Rectal smooth muscle tissue (tissue), 1 donor: ENCODE data around the gene CDH5.

ENCODE experiments used
- H3K27ac ChIP-seq: one replicate; pipeline ENCODE4 v1.7.0; 2013; ENCODE audit warnings: low read depth, low read length, inconsistent platforms
- H3K27me3 ChIP-seq: one replicate; pipeline ENCODE4 v1.7.0; 2013; ENCODE audit warnings: low read length; ENCODE audit not compliant: control insufficient read depth, insufficient read depth
- H3K36me3 ChIP-seq: one replicate; pipeline ENCODE4 v1.7.0; 2013; ENCODE audit warnings: low read length; ENCODE audit not compliant: control insufficient read depth, insufficient read depth
- H3K4me1 ChIP-seq: one replicate; pipeline ENCODE4 v1.7.0; 2013; ENCODE audit warnings: low read length; ENCODE audit not compliant: control insufficient read depth, insufficient read depth
- H3K4me3 ChIP-seq: one replicate; pipeline ENCODE4 v1.7.0; 2013; ENCODE audit warnings: low read length
- H3K9ac ChIP-seq: one replicate; pipeline ENCODE4 v1.7.0; 2013; ENCODE audit warnings: low read length

The CDH5 gene

DNA sequence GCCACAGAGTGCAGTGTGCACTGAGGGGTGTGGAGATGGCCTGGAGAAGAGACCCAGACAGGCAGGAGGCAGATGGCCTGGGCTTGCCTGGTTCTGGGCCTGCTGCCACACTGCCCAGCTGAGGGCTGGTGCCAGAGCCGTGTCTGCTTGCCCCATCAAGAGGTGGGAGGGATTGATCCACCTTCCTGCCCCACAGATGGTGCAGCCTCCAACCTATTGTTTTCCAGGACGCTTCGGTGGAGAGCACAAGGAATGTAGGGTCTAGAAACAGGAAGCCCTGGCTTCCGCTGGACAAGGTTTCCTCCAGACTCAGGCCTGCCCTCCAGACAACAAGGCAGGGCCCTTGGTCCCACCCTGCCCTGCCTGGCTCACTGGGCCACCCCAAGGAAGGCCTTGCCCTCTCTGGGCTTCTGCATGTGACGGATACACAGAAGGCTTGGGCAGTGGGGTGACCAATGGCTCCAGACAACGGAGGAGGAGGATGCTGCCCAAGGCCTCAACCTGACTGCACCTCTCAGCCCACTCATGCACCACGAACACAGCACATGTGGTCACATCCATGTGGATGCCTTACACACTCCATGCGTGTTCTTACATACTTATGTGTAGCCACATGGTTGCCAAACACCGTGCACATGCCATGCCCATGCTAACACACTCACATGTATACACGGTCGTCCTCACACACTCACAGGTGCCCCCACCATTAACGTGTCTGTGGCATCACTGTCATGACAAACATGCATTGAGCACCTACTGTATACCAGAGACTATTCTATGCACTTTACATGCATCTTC, 6.5 kb upstream of the CDH5 start:
- Histone ChIP-seq H3K4me3 (no peak overlapping the region), H3K27me3 (no peaks in the 10 kb centered on the region), H3K36me3 (no peaks in the 10 kb centered on the region), H3K4me1 (peaks cover 2% of the 10 kb centered on the region), H3K9ac (no peak overlapping the region), H3K27ac (no peak overlapping the region)

GRCh38 chr16:66360624-66361324, 5.7 kb upstream of the CDH5 start:
- H3K36me3 ChIP-seq = no peaks in the 10 kb centered on the region
- peaks cover 3% of the 10 kb centered on the region for H3K4me1 ChIP-seq
- H3K4me3 ChIP-seq = no peak overlapping the region
- H3K27ac ChIP-seq = no peak overlapping the region
- H3K9ac ChIP-seq = no peak overlapping the region
- no peaks in the 10 kb centered on the region for H3K27me3 ChIP-seq

GRCh38 chr16:66361604-66362135, 4.8 kb upstream of the CDH5 start:
- no peak overlapping the region for H3K4me3 ChIP-seq
- no peak overlapping the region for H3K9ac ChIP-seq
- no peak overlapping the region for H3K27ac ChIP-seq
- H3K27me3 ChIP-seq = no peaks in the 10 kb centered on the region
- peaks cover 3% of the 10 kb centered on the region for H3K4me1 ChIP-seq
- H3K36me3 ChIP-seq = no peaks in the 10 kb centered on the region

- H3K9ac ChIP-seq = no peak overlapping the region
- no peaks in the 10 kb centered on the region for H3K27me3 ChIP-seq
- H3K27ac ChIP-seq = no peak overlapping the region
- H3K36me3 ChIP-seq = no peaks in the 10 kb centered on the region
- H3K4me1 ChIP-seq = peaks cover 3% of the 10 kb centered on the region
- no peak overlapping the region for H3K4me3 ChIP-seq
Observed at GRCh38 chr16:66363211-66363777, 3.2 kb upstream of the CDH5 start.

DNA sequence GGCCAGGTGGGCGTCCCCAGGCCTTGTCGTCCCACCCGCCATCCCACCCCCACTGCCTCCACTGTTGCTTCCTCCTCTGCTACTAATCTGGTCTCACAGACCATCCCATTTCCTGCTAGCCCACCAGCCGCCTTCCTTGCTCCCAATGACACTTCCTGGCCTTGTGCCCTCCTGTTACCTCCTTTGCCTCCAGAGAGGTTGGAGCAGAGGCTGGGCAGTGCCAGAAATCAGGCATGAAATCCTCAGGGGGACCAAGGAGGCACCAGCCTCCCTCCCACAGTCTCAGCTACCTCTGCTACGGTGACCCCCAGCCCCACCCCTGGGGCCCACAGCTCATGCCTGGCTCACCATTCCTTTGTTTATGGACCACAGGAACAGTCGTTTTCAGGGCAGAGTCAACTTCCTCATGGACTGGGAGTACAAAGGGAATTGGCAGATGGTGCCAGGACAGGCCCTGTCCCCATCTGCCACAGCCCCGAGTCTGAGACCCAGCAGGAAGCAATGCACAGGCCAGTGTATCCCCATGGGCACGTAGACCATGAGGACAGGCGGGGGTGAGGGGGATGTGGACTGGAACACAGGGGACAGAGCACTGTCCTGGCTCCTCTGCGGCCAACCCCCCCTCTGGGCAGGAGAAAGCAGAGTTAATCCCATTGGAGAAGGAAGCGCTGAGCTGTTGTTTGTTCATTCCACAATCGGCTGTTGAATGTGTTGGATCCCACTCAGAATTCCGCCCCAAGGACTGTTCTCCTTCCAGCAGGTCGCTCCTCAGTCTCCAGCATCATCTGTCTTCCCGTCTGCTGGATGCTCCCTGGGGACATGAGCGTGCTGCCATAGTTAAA, 2.2 kb upstream of the CDH5 start:
- H3K36me3 ChIP-seq = no peaks in the 10 kb centered on the region
- H3K27me3 ChIP-seq = no peaks in the 10 kb centered on the region
- H3K27ac ChIP-seq = no peak overlapping the region
- H3K4me3 ChIP-seq = no peak overlapping the region
- H3K9ac ChIP-seq = no peak overlapping the region
- H3K4me1 ChIP-seq = peaks cover 3% of the 10 kb centered on the region

- Histone ChIP-seq H3K4me3 (no peak overlapping the region), H3K27ac (no peak overlapping the region), H3K27me3 (no peaks in the 10 kb centered on the region), H3K36me3 (no peaks in the 10 kb centered on the region), H3K4me1 (peaks cover 3% of the 10 kb centered on the region), H3K9ac (no peak overlapping the region)
Observed at GRCh38 chr16:66364959-66365306, 1.6 kb upstream of the CDH5 start.

DNA sequence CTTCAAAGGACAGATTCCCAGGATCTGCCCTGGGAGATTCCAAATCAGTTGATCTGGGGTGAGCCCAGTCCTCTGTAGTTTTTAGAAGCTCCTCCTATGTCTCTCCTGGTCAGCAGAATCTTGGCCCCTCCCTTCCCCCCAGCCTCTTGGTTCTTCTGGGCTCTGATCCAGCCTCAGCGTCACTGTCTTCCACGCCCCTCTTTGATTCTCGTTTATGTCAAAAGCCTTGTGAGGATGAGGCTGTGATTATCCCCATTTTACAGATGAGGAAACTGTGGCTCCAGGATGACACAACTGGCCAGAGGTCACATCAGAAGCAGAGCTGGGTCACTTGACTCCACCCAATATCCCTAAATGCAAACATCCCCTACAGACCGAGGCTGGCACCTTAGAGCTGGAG, 840 bp upstream of the CDH5 start:
- peaks cover 3% of the 10 kb centered on the region for H3K4me1 ChIP-seq
- H3K36me3 ChIP-seq = no peaks in the 10 kb centered on the region
- H3K4me3 ChIP-seq = no peak overlapping the region
- H3K27me3 ChIP-seq = no peaks in the 10 kb centered on the region
- H3K9ac ChIP-seq = no peak overlapping the region
- H3K27ac ChIP-seq = peak overlapping the region; percentile 17

DNA sequence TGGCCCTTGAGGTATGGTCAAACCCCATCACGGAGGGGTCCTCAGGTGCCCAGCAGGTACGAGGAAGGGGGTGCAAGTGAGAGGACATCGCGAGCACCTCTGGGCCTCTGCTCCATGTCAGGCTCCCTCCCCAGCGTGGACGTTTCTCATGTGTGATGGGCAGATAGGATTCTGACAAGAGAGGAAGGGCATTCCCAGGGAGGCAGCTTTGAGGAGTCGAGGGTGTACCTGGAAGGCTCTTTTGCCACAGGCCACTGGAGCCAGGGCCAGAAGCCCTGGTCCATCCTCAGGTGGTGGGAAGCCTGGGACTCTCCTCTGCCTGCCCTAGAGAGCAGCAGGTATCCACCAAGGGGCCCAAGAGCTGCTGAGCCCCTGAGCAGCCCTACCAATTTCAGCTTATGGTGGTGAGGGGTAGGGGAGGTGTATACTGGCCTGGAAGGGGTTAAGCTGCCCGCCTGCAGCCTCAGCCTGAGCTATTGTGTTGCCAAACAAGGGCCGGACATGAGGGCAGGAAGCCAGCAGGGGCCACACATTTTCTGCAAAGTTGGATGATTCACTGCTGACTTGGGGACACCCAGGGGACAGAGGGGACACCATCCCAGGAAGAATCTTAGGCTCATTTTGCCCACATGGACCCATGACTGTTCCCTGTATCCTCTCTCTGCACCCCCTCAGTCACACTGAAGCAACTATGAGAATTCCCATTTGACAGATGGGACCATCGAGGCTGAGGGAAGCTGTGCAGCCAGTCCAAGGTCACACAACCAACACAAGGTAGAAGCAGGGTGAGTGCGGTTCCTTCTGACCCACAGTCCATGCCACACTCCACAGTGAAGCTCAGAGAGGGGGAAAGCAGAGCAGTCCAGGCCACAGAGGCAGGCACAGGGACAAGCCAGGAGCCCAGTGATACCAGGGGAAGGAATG, 1.7 kb downstream of the CDH5 start:
- Histone ChIP-seq H3K27me3 (no peaks in the 10 kb centered on the region), H3K36me3 (no peaks in the 10 kb centered on the region), H3K4me3 (peak overlapping the region; percentile 4), H3K27ac (no peak overlapping the region), H3K9ac (no peak overlapping the region), H3K4me1 (peaks cover 3% of the 10 kb centered on the region)

DNA sequence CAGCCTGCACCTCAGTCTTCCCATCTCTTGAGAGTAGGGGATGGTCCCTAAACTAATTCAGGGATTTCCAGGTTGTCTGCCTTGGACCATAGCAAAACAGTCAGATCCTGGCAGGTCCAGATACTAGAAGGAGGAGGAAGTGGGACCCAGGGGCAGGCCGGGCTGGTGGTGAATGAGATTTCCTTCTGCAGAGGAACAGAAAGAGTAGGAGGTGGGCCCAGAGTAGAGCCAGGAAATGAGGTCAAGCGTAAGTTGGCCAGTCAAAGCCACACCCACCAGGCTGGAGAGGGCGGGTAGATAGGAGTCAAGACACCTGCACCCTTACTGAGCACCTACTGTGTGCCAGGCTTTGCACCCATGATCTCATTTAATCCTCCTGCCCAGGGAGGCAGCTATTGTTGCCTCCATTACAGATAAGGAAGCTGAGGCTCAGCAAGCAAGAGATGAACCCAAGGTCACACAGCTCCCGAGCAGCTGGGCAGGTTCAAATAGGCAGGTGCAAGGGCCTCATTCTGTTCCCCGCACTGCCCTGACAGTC, 2.6 kb downstream of the CDH5 start:
- Histone ChIP-seq H3K4me3 (no peak overlapping the region), H3K9ac (no peak overlapping the region), H3K27ac (no peak overlapping the region)

GRCh38 chr16:66370786-66371684, 4.5 kb downstream of the CDH5 start:
- H3K27ac ChIP-seq = no peak overlapping the region

More for the DNA sequence above, 2.6 kb downstream of the CDH5 start:
- H3K4me1 ChIP-seq = peaks cover 3% of the 10 kb centered on the region
- no peaks in the 10 kb centered on the region for H3K36me3 ChIP-seq
- no peaks in the 10 kb centered on the region for H3K27me3 ChIP-seq

More at GRCh38 chr16:66370786-66371684, 4.5 kb downstream of the CDH5 start:
- no peak overlapping the region for H3K9ac ChIP-seq
- no peaks in the 10 kb centered on the region for H3K27me3 ChIP-seq
- no peak overlapping the region for H3K4me3 ChIP-seq
- H3K4me1 ChIP-seq = no peaks in the 10 kb centered on the region
- no peaks in the 10 kb centered on the region for H3K36me3 ChIP-seq
